Measurements from ENCODE around the gene MCM3AP. TPM values are rescaled to one million over a fixed set of nuclear protein-coding genes. Genes with fewer than 3 reads are reported as not detected.
A peak's percentile ranks its signal among the peaks of the same experiment; 100 is the strongest.

MCM3AP gene
- total RNA-seq, 2 experiments from 2014 or later: 94.3 to 96.5 TPM

- peaks cover 57% of the 10 kb centered on the region for H3K36me3 Mint-ChIP-seq (ENCODE audit: low read depth)
- Histone ChIP-seq H3K4me1 (ENCODE audit: insufficient read depth, low read length) (no peaks in the 10 kb centered on the region), H3K27ac (ENCODE audit: low read depth in 1 of 2, low read length in 2 of 2) (no peak overlapping the region), H3K4me3 (ENCODE audit: low read length) (no peak overlapping the region), H3K9me3 (ENCODE audit: control insufficient read depth in 1 of 2, insufficient read depth in 1 of 2, low read length in 2 of 2) (no peaks in the 10 kb centered on the region), H3K36me3 (ENCODE audit: insufficient read depth, low read length) (peaks cover 25% of the 10 kb centered on the region), H3K27me3 (ENCODE audit: control insufficient read depth in 1 of 2, insufficient read depth in 2 of 2, low read length in 2 of 2) (no peaks in the 10 kb centered on the region)
- no peaks in the 10 kb centered on the region for H3K27me3 Mint-ChIP-seq
- ATAC-seq (ENCODE audit: poor library complexity) (no peak), DNase-seq (peak in 1 of 14 experiments; percentile 27)
- ChIA-PET POLR2A (no interaction called here), CTCF (no interaction called here)
- no peaks in the 10 kb centered on the region for H3K9me3 Mint-ChIP-seq
- intact Hi-C loops (cut with DNase I, micrococcal nuclease): no loop called here
- H3K27ac Mint-ChIP-seq: no peak overlapping the region
- no peaks in the 10 kb centered on the region for H3K4me1 Mint-ChIP-seq (ENCODE audit: low read depth)
- H3K4me3 Mint-ChIP-seq: no peak overlapping the region
- TF ChIP-seq CTCF (IDR thresholded peaks at IDR 0.05): no peak
Observed at GRCh38 chr21:46194374-46195334, 90.8 kb downstream of the MCM3AP start.

GRCh38 chr21:46193829-46194373 is 91.5 kb downstream of the MCM3AP start:
- ChIA-PET POLR2A (no interaction called here), CTCF (no interaction called here)
- Mint-ChIP-seq H3K27me3 (no peaks in the 10 kb centered on the region), H3K36me3 (ENCODE audit: low read depth) (peaks cover 50% of the 10 kb centered on the region), H3K27ac (no peak overlapping the region), H3K4me3 (no peak overlapping the region), H3K4me1 (ENCODE audit: low read depth) (no peaks in the 10 kb centered on the region), H3K9me3 (no peaks in the 10 kb centered on the region)
- H3K27me3 ChIP-seq (ENCODE audit: control insufficient read depth in 1 of 2, insufficient read depth in 2 of 2, low read length in 2 of 2): no peaks in the 10 kb centered on the region
- intact Hi-C loops (cut with DNase I, micrococcal nuclease): no loop called here
- ATAC-seq (ENCODE audit: poor library complexity) (no peak), DNase-seq (no peak)
- H3K27ac ChIP-seq (ENCODE audit: low read depth in 1 of 2, low read length in 2 of 2): no peak overlapping the region
- no peaks in the 10 kb centered on the region for H3K4me1 ChIP-seq (ENCODE audit: insufficient read depth, low read length)
- peaks cover 25% of the 10 kb centered on the region for H3K36me3 ChIP-seq (ENCODE audit: insufficient read depth, low read length)
- no peak for TF ChIP-seq CTCF (IDR thresholded peaks at IDR 0.05)
- no peak overlapping the region for H3K4me3 ChIP-seq (ENCODE audit: low read length)
- H3K9me3 ChIP-seq (ENCODE audit: control insufficient read depth in 1 of 2, insufficient read depth in 1 of 2, low read length in 2 of 2): no peaks in the 10 kb centered on the region

GRCh38 chr21:46191686-46192575 is 93.5 kb downstream of the MCM3AP start:
- Mint-ChIP-seq H3K27ac (no peak overlapping the region), H3K9me3 (no peaks in the 10 kb centered on the region), H3K36me3 (ENCODE audit: low read depth) (peaks cover 30% of the 10 kb centered on the region), H3K4me3 (no peak overlapping the region), H3K27me3 (no peaks in the 10 kb centered on the region), H3K4me1 (ENCODE audit: low read depth) (no peaks in the 10 kb centered on the region)
- no peak for TF ChIP-seq CTCF (IDR thresholded peaks at IDR 0.05)
- Histone ChIP-seq H3K36me3 (ENCODE audit: insufficient read depth, low read length) (peaks cover 25% of the 10 kb centered on the region), H3K4me3 (ENCODE audit: low read length) (no peak overlapping the region), H3K27ac (ENCODE audit: low read depth in 1 of 2, low read length in 2 of 2) (no peak overlapping the region), H3K4me1 (ENCODE audit: insufficient read depth, low read length) (no peaks in the 10 kb centered on the region), H3K9me3 (ENCODE audit: control insufficient read depth in 1 of 2, insufficient read depth in 1 of 2, low read length in 2 of 2) (no peaks in the 10 kb centered on the region), H3K27me3 (ENCODE audit: control insufficient read depth in 1 of 2, insufficient read depth in 2 of 2, low read length in 2 of 2) (no peaks in the 10 kb centered on the region)
- ChIA-PET CTCF (no interaction called here), POLR2A (no interaction called here)
- DNase-seq: peak in 1 of 14 experiments; percentile 11
- intact Hi-C loops (cut with DNase I, micrococcal nuclease): no loop called here
- ATAC-seq (ENCODE audit: poor library complexity): no peak

Data from CD4-positive, alpha-beta T cell (primary cell).